Measurements from ENCODE around the gene MAPK1IP1L.
"Not testable (repeated sequence)": the region's sequence is repeated elsewhere in the genome, so short reads cannot be mapped to it uniquely, and the experiment has no call there.

MAPK1IP1L gene

GRCh38 chr14:55057919-55058318, 6.5 kb downstream of the MAPK1IP1L start:
- no peak for DNase-seq

GRCh38 chr14:55059333-55059732, 7.9 kb downstream of the MAPK1IP1L start:
- no peak for DNase-seq

- no peak for DNase-seq
Observed at GRCh38 chr14:55062517-55063351, 11.3 kb downstream of the MAPK1IP1L start.

GRCh38 chr14:55064896-55065295, 13.4 kb downstream of the MAPK1IP1L start:
- not testable (repeated sequence) for DNase-seq

GRCh38 chr14:55065411-55065810, 14.0 kb downstream of the MAPK1IP1L start:
- no peak for DNase-seq

- no peak for DNase-seq
Observed at GRCh38 chr14:55066223-55066622, 14.8 kb downstream of the MAPK1IP1L start.

- no peak for DNase-seq
Observed at GRCh38 chr14:55070981-55071411, 19.5 kb downstream of the MAPK1IP1L start.

- DNase-seq: no peak
Observed at GRCh38 chr14:55071870-55072640, 20.6 kb downstream of the MAPK1IP1L start.

GRCh38 chr14:55073856-55074255, 22.4 kb downstream of the MAPK1IP1L start:
- DNase-seq: no peak

GRCh38 chr14:55074662-55075061, 23.2 kb downstream of the MAPK1IP1L start:
- DNase-seq: no peak

GRCh38 chr14:55075628-55076175, 24.3 kb downstream of the MAPK1IP1L start:
- DNase-seq: no peak

- no peak for DNase-seq
Observed at GRCh38 chr14:55077170-55078151, 26.0 kb downstream of the MAPK1IP1L start.

- not testable (repeated sequence) for DNase-seq
Observed at GRCh38 chr14:55079961-55080360, 28.5 kb downstream of the MAPK1IP1L start.

- DNase-seq: no peak
Observed at GRCh38 chr14:55084401-55085059, 33.1 kb downstream of the MAPK1IP1L start.

GRCh38 chr14:55085060-55085660, 33.7 kb downstream of the MAPK1IP1L start:
- DNase-seq: no peak

- DNase-seq: no peak
Observed at GRCh38 chr14:55086938-55087337, 35.5 kb downstream of the MAPK1IP1L start.

- DNase-seq: no peak
Observed at GRCh38 chr14:55088356-55088755, 36.9 kb downstream of the MAPK1IP1L start.

- DNase-seq: no peak
Observed at GRCh38 chr14:55092341-55092740, 40.9 kb downstream of the MAPK1IP1L start.

GRCh38 chr14:55094292-55095157, 43.1 kb downstream of the MAPK1IP1L start:
- no peak for DNase-seq

- no peak for DNase-seq
Observed at GRCh38 chr14:55097881-55098560, 46.6 kb downstream of the MAPK1IP1L start.
